Measurements from ENCODE around the gene ZDHHC1.

Gene ZDHHC1

GRCh38 chr16:67459066-67459860 is 43.0 kb upstream of the ZDHHC1 start:
- H4K20me1 ChIP-seq (ENCODE audit: insufficient read depth, low read length, poor library complexity, severe bottlenecking), result no peaks in the 10 kb centered on the region
- H3K27me3 ChIP-seq (ENCODE audit: insufficient read depth, low read length, poor library complexity, severe bottlenecking), result no peaks in the 10 kb centered on the region
- H3F3A ChIP-seq (ENCODE audit: low read depth), result no peaks in the 10 kb centered on the region
- H3K79me2 ChIP-seq (ENCODE audit: insufficient read depth, low read length), result no peaks in the 10 kb centered on the region
- TF ChIP-seq EZH2phosphoT487 (IDR thresholded peaks at IDR 0.05; ENCODE audit: borderline replicate concordance) (no peak), CTCF (conservative IDR thresholded peaks at IDR 0.05; ENCODE audit: low read length) (no peak)
- no peaks in the 10 kb centered on the region for H3K36me3 ChIP-seq (ENCODE audit: insufficient read depth, low read length)
- H3K4me2 ChIP-seq (ENCODE audit: low read depth, low read length, poor library complexity, severe bottlenecking), result no peak overlapping the region
- H3K9me3 ChIP-seq (ENCODE audit: insufficient read depth, low read depth, low read length), result no peaks in the 10 kb centered on the region
- no peaks in the 10 kb centered on the region for H3K9me2 ChIP-seq (replicated peaks; ENCODE audit: low read depth, low read length)
- no peak overlapping the region for H3K4me3 ChIP-seq (ENCODE audit: low read length, poor library complexity, severe bottlenecking)
- no peaks in the 10 kb centered on the region for H3K4me1 ChIP-seq (ENCODE audit: insufficient read depth, low read length, poor library complexity, severe bottlenecking)
- H2AFZ ChIP-seq (ENCODE audit: low read length), result no peak overlapping the region
- H3K9ac ChIP-seq (ENCODE audit: low read depth, low read length, poor library complexity, severe bottlenecking), result no peak overlapping the region

GRCh38 chr16:67458121-67458641 is 41.9 kb upstream of the ZDHHC1 start:
- Histone ChIP-seq H2AFZ (ENCODE audit: low read length) (no peak overlapping the region), H3K9me2 (replicated peaks; ENCODE audit: low read depth, low read length) (no peaks in the 10 kb centered on the region), H4K20me1 (ENCODE audit: insufficient read depth, low read length, poor library complexity, severe bottlenecking) (no peaks in the 10 kb centered on the region), H3K9ac (ENCODE audit: low read depth, low read length, poor library complexity, severe bottlenecking) (no peak overlapping the region), H3K4me3 (ENCODE audit: low read length, poor library complexity, severe bottlenecking) (no peak overlapping the region), H3K36me3 (ENCODE audit: insufficient read depth, low read length) (peaks cover 2% of the 10 kb centered on the region; the same call in 1 of the 2 replicates), H3F3A (ENCODE audit: low read depth) (no peaks in the 10 kb centered on the region), H3K9me3 (ENCODE audit: insufficient read depth, low read depth, low read length) (no peaks in the 10 kb centered on the region), H3K27me3 (ENCODE audit: insufficient read depth, low read length, poor library complexity, severe bottlenecking) (no peaks in the 10 kb centered on the region), H3K79me2 (ENCODE audit: insufficient read depth, low read length) (no peaks in the 10 kb centered on the region), H3K4me1 (ENCODE audit: insufficient read depth, low read length, poor library complexity, severe bottlenecking) (no peaks in the 10 kb centered on the region), H3K4me2 (ENCODE audit: low read depth, low read length, poor library complexity, severe bottlenecking) (no peak overlapping the region)
- TF ChIP-seq CTCF (conservative IDR thresholded peaks at IDR 0.05; ENCODE audit: low read length) (no peak), EZH2phosphoT487 (IDR thresholded peaks at IDR 0.05; ENCODE audit: borderline replicate concordance) (no peak)

- Histone ChIP-seq H3K9me2 (replicated peaks; ENCODE audit: low read depth, low read length) (no peaks in the 10 kb centered on the region), H3K9me3 (ENCODE audit: insufficient read depth, low read depth, low read length) (no peaks in the 10 kb centered on the region), H4K20me1 (ENCODE audit: insufficient read depth, low read length, poor library complexity, severe bottlenecking) (no peaks in the 10 kb centered on the region), H3K4me2 (ENCODE audit: low read depth, low read length, poor library complexity, severe bottlenecking) (no peak overlapping the region), H3K27me3 (ENCODE audit: insufficient read depth, low read length, poor library complexity, severe bottlenecking) (no peaks in the 10 kb centered on the region), H3K4me1 (ENCODE audit: insufficient read depth, low read length, poor library complexity, severe bottlenecking) (no peaks in the 10 kb centered on the region), H2AFZ (ENCODE audit: low read length) (no peak overlapping the region), H3K36me3 (ENCODE audit: insufficient read depth, low read length) (peaks cover 7% of the 10 kb centered on the region; the same call in 1 of the 2 replicates), H3F3A (ENCODE audit: low read depth) (no peaks in the 10 kb centered on the region), H3K9ac (ENCODE audit: low read depth, low read length, poor library complexity, severe bottlenecking) (no peak overlapping the region), H3K79me2 (ENCODE audit: insufficient read depth, low read length) (no peaks in the 10 kb centered on the region), H3K4me3 (ENCODE audit: low read length, poor library complexity, severe bottlenecking) (no peak overlapping the region)
- TF ChIP-seq CTCF (conservative IDR thresholded peaks at IDR 0.05; ENCODE audit: low read length), result no peak
- TF ChIP-seq EZH2phosphoT487 (IDR thresholded peaks at IDR 0.05; ENCODE audit: borderline replicate concordance), result no peak
Observed at GRCh38 chr16:67457611-67458010, 41.3 kb upstream of the ZDHHC1 start.

All from Loucy (cell line).